ENCODE results near the gene IKZF5. TPM values are rescaled to one million over a fixed set of nuclear protein-coding genes. Genes with fewer than 3 reads are reported as not detected.

IKZF5 gene
- total and polyA plus RNA-seq, 2 donors from 2014 or later, result 7.3 to 17.1 TPM

DNA sequence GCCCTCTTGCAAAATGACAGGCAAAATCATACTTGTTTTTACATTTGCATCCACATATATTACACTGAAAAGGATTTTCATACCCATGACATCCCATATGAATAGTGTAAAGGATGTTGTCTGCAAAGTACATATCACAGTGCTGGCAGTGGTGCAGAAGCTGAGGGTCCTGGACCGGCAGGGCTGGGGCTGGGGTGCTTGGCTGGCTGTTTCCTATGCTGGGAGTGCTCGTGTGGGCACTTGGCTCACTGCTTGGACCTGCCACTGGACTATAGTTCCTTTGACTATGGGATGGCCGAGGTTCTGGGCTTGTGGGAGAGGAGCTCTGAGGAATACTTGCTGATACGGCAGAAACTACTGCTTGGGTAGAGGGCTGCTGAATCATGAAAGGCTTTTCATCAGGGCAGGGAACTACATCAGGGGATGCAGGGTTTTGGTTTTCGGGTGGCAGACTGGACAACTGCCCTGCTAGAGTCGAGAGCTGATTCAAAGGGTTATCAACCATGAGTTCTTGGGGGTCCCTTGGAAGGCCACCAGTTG lies 14.7 kb downstream of the IKZF5 start:
- Histone ChIP-seq H3K4me3 (ENCODE audit: low read length in 3 of 3) (no peak overlapping the region), H3K9ac (ENCODE audit: low read length in 3 of 3) (no peak overlapping the region), H3K36me3 (ENCODE audit: control insufficient read depth in 2 of 3, insufficient read depth in 3 of 3, low read length in 3 of 3) (peaks cover 6 to 21% (median 15%) of the 10 kb centered on the region in 3 donors), H3K27me3 (ENCODE audit: control insufficient read depth, insufficient read depth, low read length) (no peaks in the 10 kb centered on the region), H3K4me1 (ENCODE audit: control insufficient read depth in 2 of 3, insufficient read depth in 2 of 3, low read depth in 1 of 3, low read length in 3 of 3) (no peaks in the 10 kb centered on the region), H3K27ac (ENCODE audit: low read depth in 2 of 2, low read length in 2 of 2) (no peak overlapping the region), H3K9me3 (ENCODE audit: control insufficient read depth in 2 of 3, insufficient read depth in 1 of 3, low read length in 3 of 3) (no peaks in the 10 kb centered on the region)
- no peak for TF ChIP-seq CTCF (IDR thresholded peaks at IDR 0.05; ENCODE audit: borderline replicate concordance, extremely low read depth, insufficient read depth)
- intact Hi-C loops (cut with DNase I), result no loop called here
- DNase-seq, result no peak
- no peak for FAIRE-seq

GRCh38 chr10:122992031-122992585 lies 16.5 kb downstream of the IKZF5 start:
- DNase-seq, result no peak
- Histone ChIP-seq H3K27ac (ENCODE audit: low read depth in 2 of 2, low read length in 2 of 2) (no peak overlapping the region), H3K9ac (ENCODE audit: low read length in 3 of 3) (no peak overlapping the region), H3K4me1 (ENCODE audit: control insufficient read depth in 2 of 3, insufficient read depth in 2 of 3, low read depth in 1 of 3, low read length in 3 of 3) (no peaks in the 10 kb centered on the region), H3K27me3 (ENCODE audit: control insufficient read depth, insufficient read depth, low read length) (no peaks in the 10 kb centered on the region), H3K9me3 (ENCODE audit: control insufficient read depth in 2 of 3, insufficient read depth in 1 of 3, low read length in 3 of 3) (no peaks in the 10 kb centered on the region), H3K36me3 (ENCODE audit: control insufficient read depth in 2 of 3, insufficient read depth in 3 of 3, low read length in 3 of 3) (peaks cover 6 to 21% (median 13%) of the 10 kb centered on the region in 3 donors), H3K4me3 (ENCODE audit: low read length in 3 of 3) (no peak overlapping the region)
- no peak for FAIRE-seq
- TF ChIP-seq CTCF (IDR thresholded peaks at IDR 0.05; ENCODE audit: borderline replicate concordance, extremely low read depth, insufficient read depth), result no peak
- intact Hi-C loops (cut with DNase I), result no loop called here

DNA sequence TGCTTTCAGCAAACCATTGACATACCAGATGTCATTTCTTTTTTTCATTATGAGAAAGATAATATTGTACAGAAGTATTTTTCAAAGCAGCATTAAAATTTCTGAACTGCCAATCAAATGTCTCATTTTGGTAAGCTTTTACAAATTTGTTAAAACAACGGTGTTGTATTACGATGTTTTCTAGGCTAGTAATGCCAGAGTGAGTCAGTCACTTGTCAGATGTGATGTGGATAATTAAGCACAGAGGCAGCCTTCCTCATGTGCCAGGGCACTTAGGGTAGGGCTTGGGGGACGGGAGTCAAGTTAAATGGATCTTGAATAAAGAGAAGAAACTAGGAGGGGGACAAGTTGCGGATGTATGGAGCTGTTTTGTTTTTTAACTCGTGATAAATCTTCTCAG lies 18.3 kb downstream of the IKZF5 start:
- no peak overlapping the region for H3K9ac ChIP-seq (ENCODE audit: low read length in 3 of 3)
- no peaks in the 10 kb centered on the region for H3K27me3 ChIP-seq (ENCODE audit: control insufficient read depth, insufficient read depth, low read length)
- intact Hi-C loops (cut with DNase I), result no loop called here
- no peak overlapping the region for H3K4me3 ChIP-seq (ENCODE audit: low read length in 3 of 3)
- H3K9me3 ChIP-seq (ENCODE audit: control insufficient read depth in 2 of 3, insufficient read depth in 1 of 3, low read length in 3 of 3), result no peaks in the 10 kb centered on the region
- TF ChIP-seq CTCF (IDR thresholded peaks at IDR 0.05; ENCODE audit: borderline replicate concordance, extremely low read depth, insufficient read depth), result no peak
- no peaks in the 10 kb centered on the region for H3K4me1 ChIP-seq (ENCODE audit: control insufficient read depth in 2 of 3, insufficient read depth in 2 of 3, low read depth in 1 of 3, low read length in 3 of 3)
- no peak overlapping the region for H3K27ac ChIP-seq (ENCODE audit: low read depth in 2 of 2, low read length in 2 of 2)
- peak in 1 of 5 donors; percentile 9 for DNase-seq
- peaks cover 3 to 16% (median 10%) of the 10 kb centered on the region in 3 donors for H3K36me3 ChIP-seq (ENCODE audit: control insufficient read depth in 2 of 3, insufficient read depth in 3 of 3, low read length in 3 of 3)
- FAIRE-seq, result no peak

Data from kidney (tissue), 14 donors.